NCI-H2196 (cell line): ENCODE measurements around the gene JMJD6.
"Not testable (repeated sequence)": the region's sequence is repeated elsewhere in the genome, so short reads cannot be mapped to it uniquely, and the experiment has no call there.

ENCODE experiments used
- DNase-seq: peaks from one replicate; lab custom pipeline; 2025; ENCODE audit not compliant: unreplicated experiment; lab: John Stamatoyannopoulos, UW

Gene JMJD6

DNA sequence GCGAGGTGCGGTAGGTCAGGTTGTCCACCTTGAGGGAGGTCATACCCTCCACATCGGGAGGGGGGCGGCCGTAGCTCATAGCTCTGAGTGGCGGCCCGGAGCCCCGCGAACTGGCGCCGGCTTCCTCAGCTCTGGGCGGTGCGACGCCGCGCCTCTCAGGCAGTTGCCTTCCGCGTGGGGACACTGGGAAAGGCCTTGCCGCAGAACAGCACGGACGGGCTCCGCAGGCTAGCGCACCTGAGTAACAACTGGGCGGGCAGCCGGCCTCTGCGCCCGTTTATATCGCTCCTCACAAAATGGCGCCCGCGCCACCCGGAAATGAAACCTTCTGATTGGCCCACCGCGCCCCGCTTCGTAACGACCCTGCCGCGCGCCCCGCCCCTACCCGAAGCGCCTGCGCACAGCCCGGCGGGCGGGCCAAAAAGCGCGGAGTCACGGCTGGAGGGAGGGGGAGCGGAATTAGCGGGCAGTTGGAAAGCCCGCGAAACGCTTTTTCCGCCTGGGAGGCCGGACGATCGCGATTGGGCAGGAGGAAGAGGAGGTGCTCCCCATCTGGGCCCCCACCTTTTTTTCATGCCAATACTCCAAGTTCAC is 10.8 kb upstream of the JMJD6 start, which contains the start of gene SRSF2:
Gene SRSF2, minus strand, starts transcription at position 250 of the 594 bp plus-strand sequence. Its CDS starts 171 bp downstream, at position 79.
- DNase-seq: peak; percentile 100

DNA sequence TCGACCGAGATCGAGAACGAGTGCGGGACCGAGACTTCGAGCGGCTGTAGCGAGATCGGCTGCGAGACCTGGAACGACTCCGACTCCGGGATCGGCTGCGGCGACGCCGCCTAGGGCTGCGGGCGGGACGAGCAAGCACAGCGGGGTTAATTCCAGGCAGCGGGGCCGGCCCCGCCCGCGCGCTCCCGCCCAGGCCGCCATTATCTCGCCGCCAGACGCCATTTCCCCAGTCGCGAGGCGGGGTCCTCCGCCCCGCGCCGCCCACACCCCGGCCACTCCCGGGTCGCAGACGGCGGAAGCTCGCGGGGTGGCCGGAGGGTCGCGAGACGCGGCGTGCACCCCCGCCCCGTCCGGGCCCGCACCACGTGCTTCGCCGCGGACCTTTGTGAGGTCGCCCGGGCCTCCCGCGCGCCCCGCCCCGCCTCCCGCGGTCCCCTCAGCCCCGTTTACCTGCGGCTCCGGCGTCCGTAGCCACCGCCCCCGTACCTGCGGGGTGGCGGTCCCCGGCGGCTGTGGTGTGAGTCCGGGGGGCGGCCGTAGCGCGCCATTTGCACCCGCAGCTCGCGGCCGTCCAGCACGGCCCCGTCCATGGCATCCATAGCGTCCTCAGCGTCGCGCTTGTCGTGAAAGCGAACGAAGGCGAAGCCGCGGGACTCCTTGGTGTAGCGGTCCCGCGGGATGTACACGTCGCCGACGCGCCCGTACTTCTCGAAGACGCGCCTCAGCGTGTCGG is 10.1 kb upstream of the JMJD6 start:
- DNase-seq: peak; percentile 68

DNA sequence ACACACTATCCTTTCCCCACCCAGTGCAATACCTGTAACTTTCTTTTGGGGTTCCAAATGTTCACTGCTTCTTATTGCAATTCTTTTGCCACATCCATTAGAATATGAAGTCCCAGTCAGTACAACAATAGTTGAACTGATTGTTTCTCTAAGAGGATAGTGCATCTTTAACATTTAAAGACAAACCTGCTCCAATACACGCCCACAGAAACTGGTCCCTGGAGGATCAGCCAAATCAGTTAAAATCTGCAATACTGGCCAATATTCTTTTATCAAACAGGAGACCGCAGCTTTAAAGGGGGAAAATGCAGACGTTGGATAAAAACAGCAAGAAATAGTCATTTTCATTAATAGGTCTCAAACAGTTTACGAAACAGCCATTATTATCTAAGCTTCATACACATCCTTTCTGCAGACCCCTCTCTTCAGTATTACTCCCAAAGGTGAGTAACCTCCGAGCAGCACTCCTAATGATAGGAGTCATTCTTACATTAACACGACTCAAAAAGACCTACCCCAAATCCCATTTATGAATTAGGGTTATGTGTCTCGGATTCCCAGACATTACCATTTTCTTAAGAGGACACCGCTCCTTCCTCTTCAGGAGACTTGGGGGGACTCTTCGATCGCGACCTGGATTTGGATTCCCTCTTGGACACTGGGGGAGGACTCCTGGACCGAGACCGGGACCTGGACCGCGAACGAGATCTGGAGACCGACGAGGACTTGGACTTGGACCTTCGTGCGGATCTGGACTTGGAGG is 9.4 kb upstream of the JMJD6 start:
- no peak for DNase-seq

DNA sequence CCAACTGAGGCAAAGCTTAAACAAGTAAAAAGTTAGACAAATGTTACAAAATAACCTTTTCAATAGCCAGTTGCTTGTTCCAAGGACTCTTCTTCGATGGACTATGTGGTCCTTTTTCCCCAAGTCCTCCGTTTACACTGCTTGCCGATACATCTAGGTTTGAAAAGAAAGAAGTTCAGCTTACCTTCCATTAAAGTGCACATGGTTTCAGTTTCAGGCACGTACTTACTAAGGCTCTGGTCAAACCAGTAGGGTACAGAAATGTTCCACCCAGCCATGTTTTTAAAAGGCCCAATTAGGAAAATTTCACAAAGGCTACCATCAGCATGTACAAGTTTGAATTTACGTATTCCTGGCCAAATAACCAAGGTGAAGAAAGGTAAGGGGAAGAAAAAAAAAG is 8.6 kb upstream of the JMJD6 start:
- peak; percentile 34 for DNase-seq

DNA sequence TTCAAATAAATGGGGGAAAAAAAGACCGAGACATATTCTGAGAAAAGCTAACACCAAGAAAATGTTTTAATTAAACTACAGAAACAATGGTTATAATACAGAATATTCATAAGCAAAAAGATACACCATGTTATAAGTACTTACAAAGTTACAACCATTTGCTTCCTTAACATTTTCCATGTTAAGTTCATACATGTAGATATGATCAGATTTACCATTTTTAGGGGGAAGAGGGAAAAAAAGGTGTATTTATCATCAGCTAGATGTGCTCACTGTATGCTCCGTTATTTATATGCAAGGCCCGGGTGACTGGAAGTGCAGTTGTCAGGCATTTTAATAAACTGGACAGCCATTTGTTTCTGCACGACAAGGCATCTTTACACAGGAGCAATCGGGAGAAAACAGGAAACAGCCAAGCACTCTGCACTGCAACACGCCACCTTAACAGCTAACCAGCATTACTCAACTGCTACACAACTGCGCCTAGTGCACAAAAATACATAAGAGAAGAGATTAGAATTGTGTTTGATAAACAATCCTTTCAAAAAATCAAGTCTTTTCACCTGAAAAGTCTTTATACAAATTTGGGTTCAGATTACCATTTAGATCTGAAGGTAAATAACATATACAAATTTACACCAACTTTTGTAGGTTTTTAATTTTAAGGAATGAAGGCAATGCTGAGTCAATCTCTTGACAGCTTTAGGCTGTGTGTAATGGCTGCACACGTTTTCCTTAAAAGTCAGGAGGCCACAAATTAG is 7.9 kb upstream of the JMJD6 start:
- DNase-seq: no peak

DNA sequence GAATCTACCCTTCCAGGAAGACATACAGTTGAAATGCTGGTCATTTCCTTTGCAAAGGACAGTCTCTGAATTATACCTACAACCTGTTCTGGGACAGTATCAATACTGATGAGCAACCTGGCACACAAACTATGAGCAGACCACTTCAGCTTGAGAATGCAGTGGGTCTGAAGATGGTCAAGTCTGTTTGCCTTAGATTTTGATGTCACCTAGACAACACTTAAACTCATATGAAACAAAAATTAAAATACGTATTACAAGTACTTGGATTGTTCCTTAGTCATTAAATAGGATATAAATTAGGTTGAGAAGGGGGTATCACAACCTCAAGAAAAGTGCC is 7.2 kb upstream of the JMJD6 start:
- no peak for DNase-seq

DNA sequence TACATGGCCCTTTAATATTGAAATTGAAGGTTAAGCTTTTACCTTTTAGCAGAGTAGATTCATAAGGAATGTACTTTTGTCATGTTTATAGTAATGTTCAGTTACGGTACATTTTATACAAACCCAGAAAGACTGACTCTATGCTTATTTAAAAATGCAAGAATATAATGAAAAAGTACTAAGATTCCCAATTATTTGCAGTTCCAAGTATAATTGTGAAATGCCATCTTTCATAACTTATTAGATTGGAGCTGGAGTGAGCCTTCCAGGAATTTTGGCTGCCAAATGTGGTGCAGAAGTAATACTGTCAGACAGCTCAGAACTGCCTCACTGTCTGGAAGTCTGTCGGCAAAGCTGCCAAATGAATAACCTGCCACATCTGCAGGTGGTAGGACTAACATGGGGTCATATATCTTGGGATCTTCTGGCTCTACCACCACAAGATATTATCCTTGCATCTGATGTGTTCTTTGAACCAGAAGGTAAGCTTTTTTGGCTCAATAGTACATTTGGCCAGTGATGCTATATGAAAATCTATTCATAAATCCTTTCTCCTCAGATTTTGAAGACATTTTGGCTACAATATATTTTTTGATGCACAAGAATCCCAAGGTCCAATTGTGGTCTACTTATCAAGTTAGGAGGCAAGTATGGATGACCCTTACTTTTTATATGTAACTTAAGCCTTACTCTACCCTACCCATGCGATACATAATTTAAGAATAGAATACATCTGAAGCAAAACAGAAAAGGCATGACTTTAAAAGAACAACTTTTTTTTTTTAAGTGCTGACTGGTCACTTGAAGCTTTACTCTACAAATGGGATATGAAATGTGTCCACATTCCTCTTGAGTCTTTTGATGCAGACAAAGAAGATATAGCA is 6.6 kb upstream of the JMJD6 start:
- no peak for DNase-seq

DNA sequence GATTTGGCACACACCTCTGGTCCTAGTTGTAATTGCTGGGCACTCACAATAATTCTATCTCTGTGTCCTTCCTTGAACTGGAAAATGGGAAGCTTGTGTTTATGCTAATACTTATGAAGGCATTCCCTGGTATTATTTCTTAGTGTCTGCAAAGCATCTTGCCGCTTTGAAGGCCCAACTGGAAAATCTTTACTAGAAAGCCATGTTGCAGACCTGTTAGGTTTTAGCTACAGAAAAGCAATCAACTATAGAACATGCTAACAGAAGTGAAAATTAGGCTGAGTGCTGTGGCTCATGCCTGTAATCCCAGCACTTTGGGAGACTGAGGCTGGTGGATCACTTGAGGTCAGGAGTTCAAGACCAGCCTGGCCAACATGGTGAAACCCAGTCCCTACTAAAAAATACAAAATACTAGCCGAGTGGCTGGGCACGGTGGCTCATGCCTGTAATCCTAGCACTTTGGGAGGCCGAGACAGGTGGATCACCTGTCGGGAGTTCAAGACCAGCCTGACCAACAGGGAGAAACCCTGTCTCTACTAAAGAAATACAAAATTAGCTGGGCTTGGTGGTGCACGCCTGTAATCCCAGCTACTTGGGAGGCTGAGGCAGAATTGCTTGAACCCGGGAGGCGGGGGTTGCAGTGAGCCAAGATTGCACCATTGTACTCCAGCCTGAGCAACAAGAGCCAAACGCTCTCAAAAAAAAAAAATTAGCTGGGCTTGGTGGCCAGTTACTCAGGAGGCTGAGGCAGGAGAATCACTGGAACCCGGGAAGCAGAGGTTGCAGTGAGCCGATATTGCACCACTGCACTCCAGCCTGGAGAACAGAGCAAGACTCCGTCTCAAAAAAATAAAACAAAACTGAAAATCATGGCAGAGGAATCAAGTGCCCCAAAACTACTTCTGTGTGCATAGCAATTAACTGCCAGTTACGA is 5.7 kb upstream of the JMJD6 start:
- not testable (repeated sequence) for DNase-seq

DNA sequence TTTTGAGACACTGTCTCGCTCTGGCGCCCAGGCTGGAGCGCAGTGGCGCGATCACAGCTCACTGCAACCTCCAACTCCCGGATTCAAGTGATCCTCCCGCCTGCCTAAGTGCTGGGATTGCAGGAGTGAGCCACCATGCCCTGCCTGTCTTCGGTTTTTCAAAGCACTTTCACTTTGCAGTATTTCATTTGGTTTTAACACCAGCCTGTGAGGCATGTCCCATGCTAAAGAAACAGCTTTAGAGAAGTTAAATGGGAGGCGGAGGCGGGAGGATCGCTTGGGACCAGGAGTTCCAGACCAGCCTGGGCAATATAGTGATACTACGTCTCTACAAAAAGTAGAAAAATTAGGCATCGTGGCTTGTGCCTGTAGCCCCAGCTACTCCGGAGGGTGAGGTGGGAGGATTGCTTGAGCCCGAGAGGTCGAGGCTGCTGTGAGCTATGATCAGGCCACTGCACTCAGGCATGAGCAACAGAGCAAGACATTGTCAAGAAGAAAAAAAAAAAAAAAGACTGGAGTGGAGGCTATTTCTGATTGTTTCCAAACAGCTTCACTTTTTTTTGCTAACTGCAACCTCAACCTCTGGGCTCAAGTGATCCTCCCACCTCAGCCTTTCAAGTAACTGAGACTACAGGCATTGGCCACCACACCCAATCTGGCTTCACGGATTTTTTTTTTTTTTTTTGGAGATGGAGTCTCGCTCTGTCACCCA is 1.5 kb upstream of the JMJD6 start:
- no peak for DNase-seq

DNA sequence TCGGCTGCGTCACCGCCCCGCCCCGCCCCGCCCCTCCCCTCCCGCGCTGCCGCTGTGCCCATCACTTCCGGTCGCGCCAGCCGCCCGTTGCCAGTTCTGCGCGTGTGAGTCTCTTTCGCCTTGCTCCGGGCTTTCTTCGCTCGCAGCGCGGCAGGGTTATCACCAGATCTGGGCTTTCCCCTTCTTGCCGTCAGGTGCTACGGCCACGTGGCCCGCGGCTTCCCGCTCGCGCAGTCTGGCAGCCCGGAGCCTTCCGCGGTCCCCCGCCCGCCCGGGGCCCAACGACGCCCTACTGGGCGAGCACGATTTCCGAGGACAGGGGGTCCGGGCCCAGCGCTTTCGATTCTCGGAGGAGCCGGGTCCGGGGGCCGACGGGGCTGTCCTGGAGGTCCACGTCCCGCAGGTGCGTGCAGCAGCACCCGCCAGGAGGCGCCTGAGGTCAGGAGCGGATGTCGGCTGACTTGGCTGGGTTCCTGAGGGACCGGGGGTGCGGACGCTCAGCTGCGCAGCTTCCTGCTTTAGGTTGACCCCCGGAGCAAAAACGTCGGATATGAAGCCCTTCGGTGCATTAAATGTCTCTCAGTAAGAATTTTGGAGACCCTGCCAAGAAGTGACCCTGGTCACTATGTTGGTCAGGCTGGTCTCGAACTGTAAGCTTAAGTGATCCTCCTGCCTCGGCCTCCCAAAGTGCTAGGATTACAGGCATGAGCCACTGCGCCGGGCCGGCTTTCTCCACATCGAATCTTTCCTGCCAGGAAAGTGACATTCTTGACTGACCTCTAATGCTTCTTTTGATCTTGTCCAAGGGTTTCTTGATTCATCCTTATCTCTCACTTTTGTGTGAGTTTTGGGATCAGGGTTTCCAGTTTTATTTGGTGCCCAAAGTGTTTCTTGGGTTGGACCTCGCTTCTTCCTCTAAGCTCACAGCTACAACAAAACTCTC is 641 bp upstream of the JMJD6 start, which contains the start of gene METTL23:
Gene METTL23, plus strand, starts transcription at position 64 of the 943 bp plus-strand sequence. CDS start 2,872 bp downstream, outside the sequence.
- DNase-seq: peak; percentile 89

DNA sequence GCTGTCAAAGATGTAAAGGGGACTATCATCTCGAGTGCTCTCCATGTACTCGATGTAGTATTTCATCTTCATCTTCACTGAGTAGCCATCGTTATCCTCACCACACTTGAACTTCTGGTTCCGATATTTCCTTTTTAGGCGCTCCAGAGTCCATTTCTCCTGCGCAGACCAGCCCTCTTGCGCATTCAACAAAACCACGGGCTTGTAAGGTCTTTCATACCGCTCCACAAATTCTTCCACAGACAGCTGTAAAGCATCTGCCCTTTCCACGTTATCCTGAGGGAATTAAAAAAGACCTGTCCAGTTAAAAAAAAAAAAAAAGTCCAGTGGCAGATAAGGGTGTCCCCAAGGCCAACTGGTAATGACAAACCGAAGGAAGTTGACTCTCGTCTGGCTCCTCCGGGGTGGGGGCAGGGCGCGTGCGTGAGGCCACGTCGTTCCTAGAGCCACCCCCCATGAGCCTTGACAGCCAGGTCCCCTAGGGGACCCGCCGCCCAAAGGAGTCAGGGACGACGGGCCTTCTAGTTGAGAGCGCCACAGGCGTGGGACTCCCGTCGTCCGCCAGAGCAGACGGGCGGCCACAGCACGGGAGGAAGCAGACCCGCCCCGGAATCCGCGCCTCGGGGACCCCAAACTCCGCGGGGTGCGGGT is 701 bp downstream of the JMJD6 start:
- peak; percentile 34 for DNase-seq

DNA sequence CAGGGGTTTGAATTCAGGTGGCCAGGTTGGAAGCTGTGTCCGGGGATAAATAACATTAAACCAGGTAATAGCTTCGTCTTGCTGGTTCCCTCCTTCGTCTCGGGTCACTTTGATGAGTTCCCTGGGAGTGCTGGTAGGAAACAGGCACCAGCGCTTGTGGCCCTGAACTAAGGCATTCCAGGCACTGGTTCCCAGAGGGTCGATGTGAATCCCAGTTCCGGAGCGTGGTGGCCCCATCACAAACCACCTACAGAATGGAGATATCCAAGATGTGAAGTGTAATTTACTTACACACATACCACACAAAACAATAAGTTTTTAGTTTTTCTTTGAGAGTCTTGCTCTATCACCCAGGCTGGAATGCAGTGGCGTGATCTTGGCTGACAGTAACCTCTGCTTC is 2.6 kb downstream of the JMJD6 start:
- no peak for DNase-seq

DNA sequence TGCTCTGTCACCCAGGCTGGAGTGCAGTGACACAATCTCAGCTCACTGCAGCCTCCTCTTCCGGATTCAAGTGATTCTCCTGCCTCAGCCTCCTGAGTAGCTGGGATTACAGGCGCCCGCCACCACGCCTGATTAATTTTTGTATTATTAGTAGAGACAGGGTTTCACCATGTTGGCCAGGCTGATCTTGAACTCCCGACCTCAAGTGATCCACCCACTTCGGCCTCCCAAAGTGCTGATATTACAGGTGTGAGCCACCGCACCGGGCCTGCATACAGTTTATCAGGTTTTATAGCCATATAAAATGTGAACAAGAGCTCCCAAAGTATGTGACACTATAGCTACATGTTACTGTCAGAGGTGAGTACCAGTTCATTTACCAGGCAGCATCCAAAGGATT is 3.4 kb downstream of the JMJD6 start:
- not testable (repeated sequence) for DNase-seq

DNA sequence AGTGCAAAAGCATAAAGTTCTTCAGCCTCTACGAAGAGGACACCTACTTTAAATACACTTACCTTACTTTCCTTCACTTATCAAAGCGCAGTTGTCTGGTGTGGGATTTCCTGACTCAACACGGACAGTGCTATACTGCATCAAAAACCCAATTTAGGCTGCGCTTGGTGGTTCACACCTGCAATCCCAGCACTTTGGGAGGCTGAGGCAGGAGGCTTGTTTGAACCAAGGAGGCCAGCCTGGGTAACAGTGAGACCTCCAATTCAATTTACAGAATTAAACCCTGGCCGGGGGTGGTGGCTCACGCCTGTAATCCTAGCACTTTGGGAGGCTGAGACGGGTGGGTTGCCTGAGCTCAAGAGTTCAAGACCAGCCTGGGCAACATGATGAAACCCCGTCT is 4.1 kb downstream of the JMJD6 start:
- DNase-seq: no peak

DNA sequence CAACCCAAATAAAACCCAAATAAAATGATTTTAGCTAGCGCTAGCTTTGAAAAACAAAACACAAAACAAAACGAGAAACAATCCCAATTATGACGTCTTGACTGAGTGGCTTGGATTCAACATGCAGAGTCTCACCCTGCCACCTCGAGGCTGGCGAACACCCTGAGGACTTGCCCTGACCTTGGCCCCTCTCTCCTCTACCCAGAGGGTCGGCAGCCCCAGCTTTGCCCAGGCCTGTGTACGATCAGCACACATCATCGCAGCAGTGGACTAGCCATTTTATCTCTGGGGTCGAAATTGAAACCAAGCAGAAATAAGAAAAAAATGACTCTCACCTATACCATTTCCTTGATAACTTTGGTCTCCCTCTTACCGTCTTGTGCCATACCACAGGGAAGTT is 4.9 kb downstream of the JMJD6 start:
- DNase-seq: no peak

DNA sequence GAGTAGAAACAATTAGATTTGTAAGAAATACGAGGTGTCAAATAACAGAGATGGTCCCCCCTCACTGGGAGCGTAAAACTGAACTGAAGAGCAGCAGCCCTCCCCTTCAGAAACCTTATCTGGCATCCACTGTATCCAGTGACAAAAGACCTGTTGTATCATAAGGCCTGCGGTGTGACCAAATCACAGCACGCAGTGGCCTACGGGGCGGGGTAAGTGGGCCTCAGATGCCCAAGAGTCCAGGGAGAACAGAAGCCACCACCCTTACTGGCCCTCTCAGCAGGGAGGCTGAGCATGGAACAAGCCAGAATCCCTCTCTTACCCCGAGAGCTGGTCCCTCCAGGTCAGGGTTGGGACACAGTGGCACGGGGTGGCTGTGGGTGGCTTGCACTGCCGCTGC is 5.5 kb downstream of the JMJD6 start:
- DNase-seq: no peak

DNA sequence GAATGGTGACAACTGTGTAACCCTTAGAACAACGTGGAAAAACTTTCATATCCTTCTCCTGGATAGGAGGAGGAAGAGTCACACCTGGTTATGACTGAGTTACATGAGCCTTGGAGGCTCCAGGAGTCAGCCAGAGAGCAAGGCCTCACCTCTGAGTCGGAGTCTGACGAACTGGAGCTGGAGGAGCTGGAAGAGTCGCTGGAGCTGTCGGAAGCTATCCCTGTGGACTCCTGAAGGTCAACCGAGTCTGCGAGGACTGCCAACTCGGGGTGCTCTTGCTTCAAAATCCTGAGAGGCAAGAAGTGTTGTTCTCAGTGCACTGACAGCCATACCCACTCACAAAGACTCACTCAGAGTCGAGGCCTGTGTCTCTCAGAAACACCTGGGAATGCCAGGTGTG is 6.2 kb downstream of the JMJD6 start:
- DNase-seq: no peak
